Astrocyte (in vitro differentiated cells and primary cell): ENCODE results near the gene SIGLEC11. TPM values are rescaled to one million over a fixed set of nuclear protein-coding genes. Genes with fewer than 3 reads are reported as not detected.

Source experiments
- DNase-seq: peaks from one replicate; pipeline ENCODE4 v3.0.0-alpha.2; 2010; ENCODE audit warnings: low read depth
- FAIRE-seq: peaks from 2 replicates; lab custom pipeline; 2011; peaks lifted over from hg19 to GRCh38; lab: Jason Lieb, UNC
- H2AFZ ChIP-seq: 2 replicates; pipeline ENCODE4 v1.6.0; 2012; ENCODE audit warnings: low read depth, low read length, inconsistent platforms
- H3K27ac ChIP-seq: 2 replicates; pipeline ENCODE4 v1.5.1; 2011; ENCODE audit warnings: low read depth, low read length, inconsistent platforms
- H3K27me3 ChIP-seq: 2 replicates; pipeline ENCODE4 v1.6.0; 2011; ENCODE audit warnings: low read length, inconsistent platforms; ENCODE audit not compliant: insufficient read depth
- H3K36me3 ChIP-seq: 2 replicates; pipeline ENCODE4 v1.5.1; 2011; ENCODE audit warnings: low read length, inconsistent platforms; ENCODE audit not compliant: insufficient read depth
- H3K4me1 ChIP-seq: 2 replicates; pipeline ENCODE4 v1.5.1; 2011; ENCODE audit warnings: low read length, inconsistent platforms; ENCODE audit not compliant: insufficient read depth
- H3K4me2 ChIP-seq: 2 replicates; pipeline ENCODE4 v1.6.0; 2012; ENCODE audit warnings: low read length, inconsistent platforms
- H3K4me3 ChIP-seq: 2 replicates; pipeline ENCODE4 v1.5.1; 2011; ENCODE audit warnings: low read depth, mild to moderate bottlenecking, low read length, inconsistent platforms; ENCODE audit not compliant: insufficient read depth
- H3K79me2 ChIP-seq: 2 replicates; pipeline ENCODE4 v1.6.0; 2012; ENCODE audit warnings: mild to moderate bottlenecking, low read length, inconsistent platforms; ENCODE audit not compliant: insufficient read depth
- H3K9ac ChIP-seq: 2 replicates; pipeline ENCODE4 v1.6.0; 2012; ENCODE audit warnings: mild to moderate bottlenecking, low read length, inconsistent platforms
- H3K9me3 ChIP-seq: 2 replicates; pipeline ENCODE4 v1.5.1; 2012; ENCODE audit warnings: low read depth, mild to moderate bottlenecking, low read length, inconsistent platforms; ENCODE audit not compliant: insufficient read depth
- H4K20me1 ChIP-seq: 2 replicates; pipeline ENCODE4 v1.6.0; 2012; ENCODE audit warnings: low read length, inconsistent platforms; ENCODE audit not compliant: insufficient read depth
- H3K27ac Mint-ChIP-seq: one replicate; pipeline ENCODE4 v1.8.0; 2021; ENCODE audit warnings: mild to moderate bottlenecking, mixed read lengths; ENCODE audit not compliant: unreplicated experiment
- H3K27me3 Mint-ChIP-seq: one replicate; pipeline ENCODE4 v1.8.0; 2021; ENCODE audit warnings: low read depth, mixed read lengths; ENCODE audit not compliant: unreplicated experiment
- H3K36me3 Mint-ChIP-seq: one replicate; pipeline ENCODE4 v1.8.0; 2021; ENCODE audit warnings: low read depth, mixed read lengths; ENCODE audit not compliant: unreplicated experiment
- H3K4me1 Mint-ChIP-seq: one replicate; pipeline ENCODE4 v1.8.0; 2021; ENCODE audit warnings: low read depth, mixed read lengths; ENCODE audit not compliant: unreplicated experiment
- H3K4me3 Mint-ChIP-seq: one replicate; pipeline ENCODE4 v1.8.0; 2021; ENCODE audit warnings: mild to moderate bottlenecking, moderate library complexity, mixed read lengths; ENCODE audit not compliant: unreplicated experiment
- H3K9me3 Mint-ChIP-seq: one replicate; pipeline ENCODE4 v1.8.0; 2021; ENCODE audit warnings: mild to moderate bottlenecking, mixed read lengths; ENCODE audit not compliant: unreplicated experiment
- EZH2 ChIP-seq: IDR thresholded peaks from 2 replicates; pipeline ENCODE4 v1.6.1; 2012; ENCODE audit warnings: mild to moderate bottlenecking, low read length, inconsistent platforms; ENCODE audit not compliant: insufficient read depth
- total RNA-seq: library from RNA; stranded (reverse); gene quantifications from 2 replicates; pipeline ENCODE4 v1.2.1, GENCODE V29; 2021
- TF ChIP-seq, protein P1 (sequence below): IDR thresholded peaks from 2 replicates; pipeline ENCODE4 v1.5.1; 2011; ENCODE audit warnings: low read depth, mild to moderate bottlenecking, inconsistent platforms, low read length, moderate library complexity; ENCODE audit not compliant: insufficient read depth

SIGLEC11 gene
- total RNA-seq, 1 donor from 2014 or later, result not detected

DNA sequence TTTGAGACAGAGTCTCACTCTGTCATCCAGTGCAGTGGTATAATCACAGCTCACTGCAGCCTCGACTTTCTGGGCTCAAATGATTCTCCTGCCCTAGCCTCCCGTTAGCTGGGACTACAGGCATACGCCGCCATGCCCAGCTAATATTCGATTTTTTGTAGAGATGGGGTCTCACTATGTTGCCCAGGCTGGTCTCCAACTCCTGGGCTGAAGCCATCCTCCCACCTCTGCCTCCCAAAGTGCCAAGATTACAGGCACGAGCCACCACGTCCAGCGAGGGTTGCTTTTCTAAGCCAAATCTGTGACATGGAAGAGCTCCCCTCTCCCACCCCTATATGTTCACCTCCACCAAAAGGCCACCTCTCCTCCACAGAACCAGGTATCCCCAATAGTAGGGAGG, 42.9 kb downstream of the SIGLEC11 start:
- Mint-ChIP-seq H3K9me3 (no peaks in the 10 kb centered on the region), H3K27ac (no peak overlapping the region), H3K4me1 (peaks cover 14% of the 10 kb centered on the region), H3K27me3 (no peaks in the 10 kb centered on the region), H3K4me3 (no peak overlapping the region), H3K36me3 (peaks cover 28% of the 10 kb centered on the region)
- H3K9ac ChIP-seq, result no peak overlapping the region
- H3K27ac ChIP-seq, result no peak overlapping the region
- no peaks in the 10 kb centered on the region for H3K27me3 ChIP-seq
- peaks cover 13% of the 10 kb centered on the region for H3K4me1 ChIP-seq
- H2AFZ ChIP-seq, result no peak overlapping the region
- no peak for TF ChIP-seq EZH2
- TF ChIP-seq, protein P1, sequence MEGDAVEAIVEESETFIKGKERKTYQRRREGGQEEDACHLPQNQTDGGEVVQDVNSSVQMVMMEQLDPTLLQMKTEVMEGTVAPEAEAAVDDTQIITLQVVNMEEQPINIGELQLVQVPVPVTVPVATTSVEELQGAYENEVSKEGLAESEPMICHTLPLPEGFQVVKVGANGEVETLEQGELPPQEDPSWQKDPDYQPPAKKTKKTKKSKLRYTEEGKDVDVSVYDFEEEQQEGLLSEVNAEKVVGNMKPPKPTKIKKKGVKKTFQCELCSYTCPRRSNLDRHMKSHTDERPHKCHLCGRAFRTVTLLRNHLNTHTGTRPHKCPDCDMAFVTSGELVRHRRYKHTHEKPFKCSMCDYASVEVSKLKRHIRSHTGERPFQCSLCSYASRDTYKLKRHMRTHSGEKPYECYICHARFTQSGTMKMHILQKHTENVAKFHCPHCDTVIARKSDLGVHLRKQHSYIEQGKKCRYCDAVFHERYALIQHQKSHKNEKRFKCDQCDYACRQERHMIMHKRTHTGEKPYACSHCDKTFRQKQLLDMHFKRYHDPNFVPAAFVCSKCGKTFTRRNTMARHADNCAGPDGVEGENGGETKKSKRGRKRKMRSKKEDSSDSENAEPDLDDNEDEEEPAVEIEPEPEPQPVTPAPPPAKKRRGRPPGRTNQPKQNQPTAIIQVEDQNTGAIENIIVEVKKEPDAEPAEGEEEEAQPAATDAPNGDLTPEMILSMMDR, result no peak
- no peaks in the 10 kb centered on the region for H3K9me3 ChIP-seq
- no peak overlapping the region for H3K4me2 ChIP-seq
- H3K4me3 ChIP-seq, result no peak overlapping the region
- H3K36me3 ChIP-seq, result peaks cover 9% of the 10 kb centered on the region
- FAIRE-seq (no peak), DNase-seq (no peak)
- peaks cover 91% of the 10 kb centered on the region for H3K79me2 ChIP-seq
- H4K20me1 ChIP-seq, result peaks cover 87% of the 10 kb centered on the region

DNA sequence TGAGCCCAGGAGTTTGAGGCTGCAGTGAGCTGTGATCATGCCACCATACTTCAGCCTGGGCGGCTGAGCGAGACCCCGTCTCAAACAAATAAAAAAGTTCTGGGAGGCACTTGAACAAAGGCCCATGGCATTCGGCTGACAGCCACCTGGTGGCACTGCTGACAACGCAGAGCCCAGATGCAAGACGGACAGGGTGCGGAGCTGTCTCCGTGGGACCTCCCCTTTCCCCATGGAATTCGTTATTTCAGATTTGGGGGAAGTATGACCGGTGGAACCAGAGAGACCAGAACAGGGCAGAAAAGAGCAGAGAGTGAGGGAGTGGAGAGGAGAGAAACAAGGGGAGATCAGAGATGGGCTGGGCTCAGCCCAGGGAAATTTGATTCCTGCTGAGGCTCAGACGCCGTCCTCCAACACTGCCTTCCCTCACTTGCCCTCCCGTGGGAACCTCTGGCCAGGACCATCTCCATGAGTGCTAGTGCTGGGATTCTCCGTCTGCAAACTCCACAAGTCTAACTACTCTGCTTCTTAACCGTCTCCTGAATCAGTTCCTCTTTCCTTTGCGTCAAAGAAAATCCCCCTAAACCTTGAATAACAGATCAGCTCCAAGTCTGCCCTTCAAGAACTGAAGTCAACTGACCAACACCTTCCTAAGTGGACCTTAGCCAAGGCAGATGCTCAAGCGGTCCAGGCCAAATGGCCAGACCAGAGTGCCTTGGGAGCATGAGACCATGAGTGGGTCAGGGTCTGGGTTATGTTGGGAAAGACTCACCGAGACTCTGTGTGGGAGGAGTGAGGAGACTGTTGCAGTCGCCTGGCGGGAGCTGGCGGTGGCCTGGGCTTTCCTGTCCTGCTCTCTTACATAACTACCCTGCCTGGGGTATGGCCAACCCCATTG, 43.9 kb downstream of the SIGLEC11 start:
- Histone ChIP-seq H4K20me1 (peaks cover 81% of the 10 kb centered on the region), H3K79me2 (peaks cover 88% of the 10 kb centered on the region)

More for the DNA sequence above, 43.9 kb downstream of the SIGLEC11 start:
- H3K27ac ChIP-seq, result no peak overlapping the region
- DNase-seq (no peak), FAIRE-seq (no peak)
- H3K4me2 ChIP-seq, result no peak overlapping the region
- H3K36me3 ChIP-seq, result peaks cover 9% of the 10 kb centered on the region
- H3K9me3 ChIP-seq, result no peaks in the 10 kb centered on the region
- Mint-ChIP-seq H3K4me1 (peaks cover 11% of the 10 kb centered on the region), H3K27me3 (no peaks in the 10 kb centered on the region), H3K27ac (no peak overlapping the region), H3K36me3 (peaks cover 28% of the 10 kb centered on the region), H3K9me3 (no peaks in the 10 kb centered on the region), H3K4me3 (no peak overlapping the region)
- no peaks in the 10 kb centered on the region for H3K27me3 ChIP-seq
- H3K4me1 ChIP-seq, result peaks cover 8% of the 10 kb centered on the region
- no peak overlapping the region for H3K4me3 ChIP-seq
- H3K9ac ChIP-seq, result no peak overlapping the region
- no peak for TF ChIP-seq EZH2
- TF ChIP-seq, protein P1, result no peak
- H2AFZ ChIP-seq, result no peak overlapping the region
